LNCaP clone FGC (cell line): ENCODE measurements around the gene SGF29.
"Not testable (repeated sequence)": the region's sequence is repeated elsewhere in the genome, so short reads cannot be mapped to it uniquely, and the experiment has no call there.

Source experiments
- DNase-seq: peaks from one replicate; pipeline ENCODE4 v3.0.0-alpha.2; 2011; ENCODE audit warnings: low read depth
- H3K4me3 ChIP-seq: 2 replicates; pipeline ENCODE4 v1.5.1; 2011; ENCODE audit warnings: mild to moderate bottlenecking, low read depth, low read length, control low read depth
- TF ChIP-seq, protein P1 (sequence below): IDR thresholded peaks from 2 replicates; pipeline ENCODE4 v1.5.1; 2012; ENCODE audit warnings: mild to moderate bottlenecking; ENCODE audit not compliant: control insufficient read depth, insufficient read depth; ENCODE audit errors: extremely low read depth

The SGF29 gene

DNA sequence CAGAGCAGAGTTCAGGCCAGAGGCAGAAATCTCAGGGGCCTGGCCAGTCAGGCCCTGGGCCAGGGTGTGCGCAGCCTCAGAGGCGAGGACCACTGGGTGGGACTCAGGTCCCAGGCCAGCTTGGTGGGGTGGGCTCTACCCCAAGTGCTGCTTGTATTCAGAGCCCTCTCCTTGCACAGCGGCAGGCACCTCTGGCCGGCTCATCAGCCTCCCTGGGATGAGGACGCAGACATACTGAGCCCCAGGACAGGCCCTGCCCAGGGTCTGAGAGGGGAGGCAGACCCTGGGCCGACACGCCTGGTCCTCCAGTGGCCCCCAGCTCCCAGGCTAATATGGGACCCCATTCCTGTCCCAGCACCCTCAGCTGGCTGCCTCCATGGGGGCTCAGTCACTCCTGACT is 39.5 kb upstream of the SGF29 start:
- H3K4me3 ChIP-seq: no peak overlapping the region
- TF ChIP-seq, protein P1, sequence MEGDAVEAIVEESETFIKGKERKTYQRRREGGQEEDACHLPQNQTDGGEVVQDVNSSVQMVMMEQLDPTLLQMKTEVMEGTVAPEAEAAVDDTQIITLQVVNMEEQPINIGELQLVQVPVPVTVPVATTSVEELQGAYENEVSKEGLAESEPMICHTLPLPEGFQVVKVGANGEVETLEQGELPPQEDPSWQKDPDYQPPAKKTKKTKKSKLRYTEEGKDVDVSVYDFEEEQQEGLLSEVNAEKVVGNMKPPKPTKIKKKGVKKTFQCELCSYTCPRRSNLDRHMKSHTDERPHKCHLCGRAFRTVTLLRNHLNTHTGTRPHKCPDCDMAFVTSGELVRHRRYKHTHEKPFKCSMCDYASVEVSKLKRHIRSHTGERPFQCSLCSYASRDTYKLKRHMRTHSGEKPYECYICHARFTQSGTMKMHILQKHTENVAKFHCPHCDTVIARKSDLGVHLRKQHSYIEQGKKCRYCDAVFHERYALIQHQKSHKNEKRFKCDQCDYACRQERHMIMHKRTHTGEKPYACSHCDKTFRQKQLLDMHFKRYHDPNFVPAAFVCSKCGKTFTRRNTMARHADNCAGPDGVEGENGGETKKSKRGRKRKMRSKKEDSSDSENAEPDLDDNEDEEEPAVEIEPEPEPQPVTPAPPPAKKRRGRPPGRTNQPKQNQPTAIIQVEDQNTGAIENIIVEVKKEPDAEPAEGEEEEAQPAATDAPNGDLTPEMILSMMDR: no peak
- no peak for DNase-seq

DNA sequence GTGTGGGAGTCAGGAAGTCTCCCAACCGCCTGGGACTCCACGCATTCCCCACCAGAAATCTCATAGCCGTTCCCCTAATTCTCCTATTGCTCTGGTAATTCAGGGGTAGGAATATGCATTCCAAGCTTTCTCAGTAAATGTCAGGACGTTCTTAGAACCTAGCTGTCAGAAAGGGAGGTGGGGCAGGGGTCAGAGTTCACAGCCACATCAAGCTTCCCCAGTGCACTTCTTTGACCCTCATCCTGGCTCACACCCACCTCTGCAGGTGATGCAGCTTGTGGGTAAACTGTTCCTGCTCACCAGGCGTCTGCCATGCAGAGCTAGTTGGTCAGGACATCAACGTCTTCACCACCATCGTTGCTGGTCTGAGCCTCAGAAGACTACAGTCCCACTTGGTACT is 33.0 kb upstream of the SGF29 start:
- H3K4me3 ChIP-seq: no peak overlapping the region
- TF ChIP-seq, protein P1: no peak
- no peak for DNase-seq

DNA sequence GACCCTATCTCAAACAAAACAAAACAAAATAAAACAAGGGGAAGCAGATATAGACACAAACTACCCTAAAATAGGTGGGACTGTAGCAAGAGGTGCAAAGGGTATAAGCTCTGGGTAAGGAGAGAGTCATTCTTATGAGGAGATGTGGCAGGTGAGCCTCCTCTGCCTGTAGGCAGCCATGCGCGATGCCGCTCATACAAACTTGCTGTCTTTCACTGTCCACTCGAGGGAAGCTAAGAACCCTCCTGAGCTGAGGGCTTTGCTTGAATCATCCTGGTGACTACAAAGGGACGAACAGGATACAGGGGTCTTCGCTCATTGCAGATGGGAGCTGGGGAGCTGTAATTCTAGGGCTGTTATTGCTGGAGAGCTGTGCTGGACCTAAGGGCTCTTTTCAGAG is 32.3 kb upstream of the SGF29 start:
- TF ChIP-seq, protein P1: no peak
- DNase-seq: no peak
- no peak overlapping the region for H3K4me3 ChIP-seq

DNA sequence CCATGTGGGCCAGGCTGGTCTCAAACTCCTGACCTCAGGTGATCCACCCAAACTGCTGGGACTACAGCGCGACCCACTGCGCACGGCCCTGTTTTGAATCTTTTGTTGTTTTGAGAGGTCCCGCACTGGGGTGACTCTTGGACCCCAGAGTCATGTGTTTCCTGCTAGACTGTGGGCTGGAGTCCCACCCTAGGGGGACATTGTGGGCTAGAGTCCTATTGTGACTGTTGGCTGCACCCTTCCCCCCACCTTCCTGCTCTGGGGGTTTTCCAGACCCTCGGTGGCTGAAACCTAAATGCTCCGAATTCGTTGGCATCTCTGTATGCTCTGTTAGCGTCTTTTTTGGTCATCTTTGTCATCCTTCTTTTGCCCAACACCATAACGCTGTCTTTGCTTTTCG is 30.9 kb upstream of the SGF29 start:
- no peak for DNase-seq
- TF ChIP-seq, protein P1: no peak
- H3K4me3 ChIP-seq: no peak overlapping the region

DNA sequence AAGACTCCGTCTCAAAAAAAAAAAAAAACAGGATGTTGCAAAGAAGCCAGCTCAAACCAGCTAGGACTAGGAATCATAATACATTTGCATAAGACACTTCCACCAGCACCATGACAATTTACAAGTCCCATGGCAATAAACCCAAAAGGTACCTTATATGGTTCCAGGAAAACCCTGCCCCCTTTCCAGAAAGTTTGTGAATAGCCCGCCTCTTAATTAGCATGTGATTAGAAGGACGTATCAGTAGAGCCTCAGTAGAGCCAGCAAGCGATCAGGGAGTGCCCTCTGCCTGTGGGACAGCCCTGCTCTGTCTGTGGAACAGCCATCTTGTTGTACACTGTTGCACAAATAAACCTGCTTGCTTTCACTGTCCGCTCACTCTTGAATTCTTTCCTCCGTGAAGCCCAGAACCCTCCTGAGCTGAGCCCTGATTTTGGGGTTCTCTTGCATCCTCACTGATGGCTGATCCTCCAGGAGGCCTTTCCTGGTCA is 29.0 kb upstream of the SGF29 start:
- H3K4me3 ChIP-seq: no peak overlapping the region
- TF ChIP-seq, protein P1: no peak
- no peak for DNase-seq

DNA sequence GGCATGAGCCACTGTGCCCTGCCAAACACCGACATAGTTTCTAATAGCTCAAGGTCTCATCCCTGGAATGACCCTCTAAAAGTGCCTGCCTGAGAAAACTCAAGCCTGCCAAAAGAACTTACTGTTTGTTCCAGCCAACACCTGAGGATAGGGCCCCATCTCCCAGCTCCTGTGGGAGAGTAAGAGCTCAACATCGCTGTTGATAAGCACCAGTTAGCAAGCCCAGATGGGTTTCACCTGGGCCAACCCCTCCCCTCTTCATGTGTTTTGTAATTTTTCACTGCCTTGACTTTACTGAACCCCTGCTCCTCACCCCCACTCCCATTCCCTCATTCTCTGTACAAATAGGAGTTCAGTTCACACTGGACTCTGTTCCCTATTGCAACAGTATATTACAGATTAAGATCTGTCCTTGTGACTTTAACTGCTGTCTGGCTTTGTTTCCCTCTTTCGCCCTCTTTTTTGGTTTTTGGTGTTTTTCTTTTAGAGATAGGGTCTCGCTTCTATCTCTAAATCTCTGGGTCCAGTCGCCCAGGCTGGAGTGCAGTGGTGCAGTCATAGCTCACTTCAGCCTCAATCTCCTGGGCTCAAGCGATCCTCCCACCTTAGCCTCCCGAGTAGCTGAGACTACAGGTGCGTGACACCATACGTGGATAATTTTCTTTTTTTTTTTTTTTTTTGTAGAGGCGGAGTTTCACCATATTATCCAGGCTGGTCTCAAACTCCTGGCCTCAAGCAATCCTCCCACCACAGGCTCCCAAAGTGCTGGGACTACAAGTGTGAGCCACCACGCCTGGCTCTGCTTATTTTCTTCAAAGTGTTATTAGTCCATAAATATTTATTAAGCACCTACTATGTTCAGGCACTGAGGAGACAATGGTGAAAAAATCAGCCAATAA is 27.3 kb upstream of the SGF29 start:
- TF ChIP-seq, protein P1: no peak
- no peak overlapping the region for H3K4me3 ChIP-seq
- DNase-seq: no peak

DNA sequence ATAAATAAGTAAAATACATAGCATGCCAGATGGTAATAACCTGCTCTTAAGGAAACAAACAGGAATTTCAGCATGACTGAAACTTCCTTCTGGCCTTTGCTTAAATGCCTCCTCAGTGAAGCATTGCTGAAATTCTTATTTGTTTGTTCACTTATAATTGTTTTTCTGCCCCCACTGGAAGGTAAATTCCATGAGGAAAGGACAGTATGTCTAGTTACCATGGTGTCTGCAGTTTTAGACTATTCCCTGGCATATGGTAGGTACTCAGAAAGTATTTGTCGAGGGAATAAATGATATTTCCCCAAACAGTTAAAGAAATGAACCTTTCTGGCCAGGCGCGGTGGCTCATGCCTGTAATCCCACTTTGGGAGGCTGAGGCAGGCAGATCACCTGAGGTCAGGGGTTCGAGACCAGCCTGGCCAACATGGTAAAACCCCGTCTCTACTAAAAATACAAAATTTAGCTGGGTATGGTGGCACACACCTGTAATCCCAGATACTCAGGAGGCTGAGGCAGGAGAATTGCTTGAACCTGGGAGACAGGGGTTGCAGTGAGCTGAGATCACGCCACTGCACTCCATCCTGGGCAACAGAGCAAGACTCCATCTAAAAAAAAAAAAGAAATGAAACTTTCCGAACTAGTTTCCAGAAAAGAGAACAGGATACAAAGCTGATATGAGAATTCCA is 26.5 kb upstream of the SGF29 start:
- DNase-seq, H3K4me3 ChIP-seq: not testable (repeated sequence)
